BJ (cell line): ENCODE results near the gene PMVK. TPM values are rescaled to one million over a fixed set of nuclear protein-coding genes. Genes with fewer than 3 reads are reported as not detected.

Source experiments
- CTCF ChIA-PET: fragments of 350-600 bp; formaldehyde crosslinking; extraction: SDS; loops from one replicate; lab custom pipeline; 2021; ENCODE audit warnings: antibody characterized with exemption, inconsistent platforms; lab: Yijun Ruan, JAX
- POLR2A ChIA-PET: fragments of 300-600 bp; sonication (Branson Sonifier 250); formaldehyde crosslinking; extraction: SDS; loops from one replicate; lab custom pipeline; 2021; ENCODE audit warnings: antibody characterized with exemption; lab: Charles Lee
- DNase-seq: peaks from one replicate; pipeline ENCODE4 v3.0.0-alpha.2; 2011; ENCODE audit warnings: low read depth
- H3K27me3 ChIP-seq: 2 replicates; pipeline ENCODE4 v1.6.0; 2011; ENCODE audit warnings: low read length; ENCODE audit not compliant: control insufficient read depth, insufficient read depth
- H3K36me3 ChIP-seq: 2 replicates; pipeline ENCODE4 v1.5.1; 2011; ENCODE audit warnings: low read length; ENCODE audit not compliant: control insufficient read depth, insufficient read depth
- H3K4me3 ChIP-seq: 2 replicates; pipeline ENCODE4 v1.5.1; 2011; ENCODE audit warnings: low read depth, mild to moderate bottlenecking, control low read depth, low read length
- CTCF ChIP-seq: IDR thresholded peaks from 2 replicates; pipeline ENCODE4 v1.5.1; 2011; ENCODE audit warnings: low read depth, mild to moderate bottlenecking, control low read depth, inconsistent platforms, low read length, moderate library complexity; ENCODE audit not compliant: insufficient read depth
- polyA plus RNA-seq: library from polyadenylated mRNA; depleted of rRNA; stranded (reverse); fragments of >200 nt; gene quantifications from 2 replicates; pipeline ENCODE4 v1.2.3, GENCODE V29; 2011

PMVK gene
- polyA plus RNA-seq, 1 experiment, result 38.4 TPM

- H3K27me3 ChIP-seq, result no peaks in the 10 kb centered on the region
- CTCF ChIA-PET, result interaction anchor here (0.7 to 5.8 kb wide), 21 partner anchors 7 to 621 kb away, joined by 3 to 36 read pairs (median 5); partner anchors contain the start of genes ADAM15, EFNA4, FLAD1 and LENEP
- peak; percentile 80 for DNase-seq
- POLR2A ChIA-PET, result interaction anchor here (0.9 kb wide), 1 partner anchor 12 kb away, joined by 4 read pairs; no protein-coding TSS in a partner anchor
- H3K36me3 ChIP-seq, result peaks cover 6% of the 10 kb centered on the region
- peak; percentile 47 for TF ChIP-seq CTCF
- peak within 1 kb of the TSS; percentile 52 for H3K4me3 ChIP-seq
Observed at GRCh38 chr1:154955718-154956543, 19.4 kb upstream of the PMVK start, which contains the start of gene PBXIP1. TSS of gene PBXIP1 (minus strand) at chr1:154956099. CDS start at chr1:154953721, 2,378 bp downstream.

GRCh38 chr1:154955039-154955717 is 18.7 kb upstream of the PMVK start:
- H3K4me3 ChIP-seq, result peak overlapping the region; percentile 52
- CTCF ChIA-PET, result interaction anchor here (0.7 to 5.8 kb wide), 21 partner anchors 8 to 518 kb away, joined by 3 to 36 read pairs (median 5); partner anchors contain the start of genes ADAM15, EFNA4, FLAD1 and LENEP
- DNase-seq, result no peak
- H3K27me3 ChIP-seq, result no peaks in the 10 kb centered on the region
- peaks cover 8% of the 10 kb centered on the region for H3K36me3 ChIP-seq
- POLR2A ChIA-PET, result interaction anchor here (0.6 to 0.9 kb wide), 2 partner anchors 12 to 492 kb away, joined by 3 to 4 read pairs; no protein-coding TSS in a partner anchor
- TF ChIP-seq CTCF, result no peak

DNA sequence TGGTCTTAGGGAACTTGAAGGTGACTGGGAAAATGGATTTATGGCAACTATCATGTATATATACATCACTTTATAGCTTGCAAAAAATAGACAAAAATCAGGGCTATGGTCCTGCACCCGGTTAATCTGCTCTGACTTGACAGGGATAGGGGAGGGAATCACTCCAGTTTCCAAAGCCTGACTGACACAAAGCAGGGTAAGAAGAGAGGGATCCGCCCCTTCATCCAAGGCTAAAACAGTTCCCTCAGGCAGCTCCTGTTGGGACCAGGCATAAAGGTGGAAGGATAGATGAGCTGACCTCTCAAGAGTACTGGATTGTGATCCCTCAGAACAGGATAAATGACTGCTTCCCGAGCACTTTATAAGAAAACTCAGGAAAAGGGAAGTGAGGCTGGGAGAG is 18.0 kb upstream of the PMVK start:
- TF ChIP-seq CTCF, result no peak
- H3K27me3 ChIP-seq, result no peaks in the 10 kb centered on the region
- ChIA-PET CTCF (interaction anchor here (0.8 to 5.8 kb wide), 9 partner anchors 9 to 107 kb away, joined by 3 to 36 read pairs (median 5); partner anchors contain the start of genes ADAM15, LENEP, PMVK and SHC1), POLR2A (interaction anchor here (0.6 kb wide), 1 partner anchor 491 kb away, joined by 3 read pairs; no protein-coding TSS in a partner anchor)
- DNase-seq, result no peak
- H3K4me3 ChIP-seq, result no peak overlapping the region
- H3K36me3 ChIP-seq, result peaks cover 8% of the 10 kb centered on the region

- peaks cover 5% of the 10 kb centered on the region for H3K36me3 ChIP-seq
- no peaks in the 10 kb centered on the region for H3K27me3 ChIP-seq
- CTCF ChIA-PET, result interaction anchor here (2.7 to 5.8 kb wide), 3 partner anchors 17 to 64 kb away, joined by 9 to 36 read pairs (median 30); partner anchors contain the start of gene SHC1
- H3K4me3 ChIP-seq, result no peak overlapping the region
- POLR2A ChIA-PET, result no interaction called here
- no peak for DNase-seq
- no peak for TF ChIP-seq CTCF
Observed at GRCh38 chr1:154953611-154954038, 17.1 kb upstream of the PMVK start.
